AG04450 (cell line): ENCODE data around the gene LRRK2. TPM values are rescaled to one million over a fixed set of nuclear protein-coding genes. Genes with fewer than 3 reads are reported as not detected.

Source experiments
- CTCF ChIA-PET: fragments of 300-600, 350-600 bp; formaldehyde crosslinking; extraction: SDS; loops from one replicate; lab custom pipeline; 2022; ENCODE audit warnings: antibody characterized with exemption, inconsistent platforms; lab: Charles Lee
- POLR2A ChIA-PET: fragments of 350-600 bp; formaldehyde crosslinking; extraction: SDS; loops from one replicate; lab custom pipeline; 2021; ENCODE audit warnings: antibody characterized with exemption, inconsistent platforms; lab: Yijun Ruan, JAX
- DNase-seq: peaks from one replicate; pipeline ENCODE4 v3.0.0-alpha.2; 2011; ENCODE audit warnings: low read depth, low spot score
- H3K27ac ChIP-seq: one replicate; pipeline ENCODE4 v1.5.1; 2012; ENCODE audit warnings: low read depth, low read length, control low read depth
- H3K27me3 ChIP-seq: one replicate; pipeline ENCODE4 v1.6.0; 2012; ENCODE audit warnings: low read length; ENCODE audit not compliant: control insufficient read depth, insufficient read depth
- H3K4me3 ChIP-seq: 2 replicates; pipeline ENCODE4 v1.5.1; 2011; ENCODE audit warnings: mild to moderate bottlenecking, low read depth, low read length, control low read depth
- H3K9me3 ChIP-seq: 2 replicates; pipeline ENCODE4 v1.5.1; 2012; ENCODE audit warnings: low read length; ENCODE audit not compliant: control insufficient read depth, insufficient read depth
- polyA plus RNA-seq: library from polyadenylated mRNA; depleted of rRNA; stranded (reverse); fragments of >200 nt; gene quantifications from 2 replicates; pipeline ENCODE4 v1.2.3, GENCODE V29; 2011
- TF ChIP-seq, protein P1 (sequence below): IDR thresholded peaks from 2 replicates; pipeline ENCODE4 v1.5.1; 2011; ENCODE audit warnings: low read depth, low read length, control low read depth, inconsistent platforms

The LRRK2 gene
- polyA plus RNA-seq, 1 experiment, result 2.6 TPM

DNA sequence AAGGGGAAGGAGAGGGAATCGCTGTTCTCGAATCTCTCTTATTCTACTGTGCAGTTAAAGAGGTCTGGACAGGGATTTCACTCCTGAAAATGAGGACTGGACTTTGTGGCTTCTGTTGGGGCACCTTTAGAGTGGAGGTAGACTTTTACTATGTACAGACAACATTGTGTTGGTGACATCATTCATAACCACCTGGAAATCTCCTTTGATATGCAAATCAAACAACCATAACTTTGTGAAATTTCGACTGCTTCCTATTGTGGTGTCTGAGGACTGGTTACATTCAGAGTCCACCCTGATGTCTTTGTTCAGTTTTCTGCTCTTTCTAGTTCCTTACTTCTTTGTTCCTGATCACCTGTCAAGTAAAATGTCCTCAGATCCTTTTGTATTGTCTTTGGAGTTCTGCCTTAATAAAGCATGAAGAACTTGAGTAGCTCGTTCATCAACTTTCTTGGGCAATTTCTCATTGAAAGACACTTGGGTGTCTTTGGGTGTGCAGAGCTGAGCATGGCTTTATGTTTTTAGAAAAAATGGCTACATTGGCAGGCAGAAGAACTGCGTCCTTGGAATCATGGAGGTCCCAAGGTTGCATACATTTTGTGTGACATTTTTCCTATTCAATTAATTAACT, 29.8 kb downstream of the LRRK2 start:
- ChIA-PET POLR2A (no interaction called here), CTCF (no interaction called here)
- no peaks in the 10 kb centered on the region for H3K9me3 ChIP-seq
- H3K4me3 ChIP-seq, result no peak overlapping the region
- TF ChIP-seq, protein P1, sequence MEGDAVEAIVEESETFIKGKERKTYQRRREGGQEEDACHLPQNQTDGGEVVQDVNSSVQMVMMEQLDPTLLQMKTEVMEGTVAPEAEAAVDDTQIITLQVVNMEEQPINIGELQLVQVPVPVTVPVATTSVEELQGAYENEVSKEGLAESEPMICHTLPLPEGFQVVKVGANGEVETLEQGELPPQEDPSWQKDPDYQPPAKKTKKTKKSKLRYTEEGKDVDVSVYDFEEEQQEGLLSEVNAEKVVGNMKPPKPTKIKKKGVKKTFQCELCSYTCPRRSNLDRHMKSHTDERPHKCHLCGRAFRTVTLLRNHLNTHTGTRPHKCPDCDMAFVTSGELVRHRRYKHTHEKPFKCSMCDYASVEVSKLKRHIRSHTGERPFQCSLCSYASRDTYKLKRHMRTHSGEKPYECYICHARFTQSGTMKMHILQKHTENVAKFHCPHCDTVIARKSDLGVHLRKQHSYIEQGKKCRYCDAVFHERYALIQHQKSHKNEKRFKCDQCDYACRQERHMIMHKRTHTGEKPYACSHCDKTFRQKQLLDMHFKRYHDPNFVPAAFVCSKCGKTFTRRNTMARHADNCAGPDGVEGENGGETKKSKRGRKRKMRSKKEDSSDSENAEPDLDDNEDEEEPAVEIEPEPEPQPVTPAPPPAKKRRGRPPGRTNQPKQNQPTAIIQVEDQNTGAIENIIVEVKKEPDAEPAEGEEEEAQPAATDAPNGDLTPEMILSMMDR, result no peak
- H3K27me3 ChIP-seq, result no peaks in the 10 kb centered on the region
- no peak for DNase-seq
- H3K27ac ChIP-seq, result no peak overlapping the region

DNA sequence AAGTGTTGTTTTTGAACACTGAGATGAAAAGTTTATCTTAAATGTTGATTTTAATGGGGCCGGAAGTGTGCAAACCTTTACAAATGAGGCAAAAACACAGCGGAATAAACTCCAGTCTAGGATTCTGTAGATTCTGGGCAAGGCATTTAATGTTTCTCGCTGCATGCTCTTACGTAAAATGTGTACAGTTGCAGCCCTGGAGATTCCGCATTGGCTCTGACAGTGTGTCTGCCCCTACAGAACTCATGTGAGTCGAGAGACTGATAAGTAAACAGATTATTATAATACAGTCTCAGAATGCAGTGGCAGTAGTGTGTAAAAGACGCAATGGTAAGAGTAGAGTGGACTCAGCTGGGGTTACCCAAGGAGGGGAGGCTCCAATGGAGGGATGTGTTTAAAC, 33.6 kb downstream of the LRRK2 start:
- no peak for DNase-seq
- POLR2A ChIA-PET, result no interaction called here
- no peaks in the 10 kb centered on the region for H3K9me3 ChIP-seq
- no peak overlapping the region for H3K27ac ChIP-seq
- CTCF ChIA-PET, result no interaction called here
- H3K27me3 ChIP-seq, result no peaks in the 10 kb centered on the region
- no peak overlapping the region for H3K4me3 ChIP-seq
- TF ChIP-seq, protein P1, result no peak

- Histone ChIP-seq H3K9me3 (no peaks in the 10 kb centered on the region), H3K4me3 (no peak overlapping the region), H3K27me3 (no peaks in the 10 kb centered on the region), H3K27ac (no peak overlapping the region)
- TF ChIP-seq, protein P1, result no peak
- DNase-seq, result no peak
- POLR2A ChIA-PET, result no interaction called here
- CTCF ChIA-PET, result no interaction called here
Measured at GRCh38 chr12:40261937-40262336, 37.1 kb downstream of the LRRK2 start.

GRCh38 chr12:40262657-40263056, 37.9 kb downstream of the LRRK2 start:
- DNase-seq, result no peak
- TF ChIP-seq, protein P1, result no peak
- no peaks in the 10 kb centered on the region for H3K9me3 ChIP-seq
- no peaks in the 10 kb centered on the region for H3K27me3 ChIP-seq
- CTCF ChIA-PET, result interaction anchor here (1.4 kb wide), 1 partner anchor 14 kb away, joined by 3 read pairs; no protein-coding TSS in a partner anchor
- H3K27ac ChIP-seq, result no peak overlapping the region
- no peak overlapping the region for H3K4me3 ChIP-seq
- POLR2A ChIA-PET, result no interaction called here

GRCh38 chr12:40263616-40264409, 39.0 kb downstream of the LRRK2 start:
- TF ChIP-seq, protein P1, result no peak
- ChIA-PET POLR2A (no interaction called here), CTCF (interaction anchor here (0.6 to 1.4 kb wide), 3 partner anchors 9 to 69 kb away, joined by 3 read pairs; no protein-coding TSS in a partner anchor)
- no peaks in the 10 kb centered on the region for H3K27me3 ChIP-seq
- H3K9me3 ChIP-seq, result no peaks in the 10 kb centered on the region
- peak overlapping the region; percentile 40 for H3K27ac ChIP-seq
- no peak overlapping the region for H3K4me3 ChIP-seq
- no peak for DNase-seq
